ENCODE results near the gene GAS5. TPM values are rescaled to one million over a fixed set of nuclear protein-coding genes. Genes with fewer than 3 reads are reported as not detected.

GAS5 gene
- total and polyA plus RNA-seq, 2 experiments from 2014 or later = 979 to 992 TPM

- TF ChIP-seq ZNF462 (CRISPR knock-in tag; IDR thresholded peaks at IDR 0.05) (no peak), ZNF331 (CRISPR knock-in tag; IDR thresholded peaks at IDR 0.05; ENCODE audit: low read depth) (no peak)
These were observed 4.3 kb downstream of the GAS5 start (continued) for GRCh38 chr1:173863224-173864161.

GRCh38 chr1:173862769-173863223 is 5.0 kb downstream of the GAS5 start:
- ATAC-seq (peak; percentile 5), DNase-seq (ENCODE audit: low spot score) (peak; percentile 58)
- peak overlapping the region; percentile 96 for H3K27ac ChIP-seq (ENCODE audit: low read depth)
- no peaks in the 10 kb centered on the region for H3K27me3 ChIP-seq (ENCODE audit: insufficient read depth)
- peaks cover 16% of the 10 kb centered on the region for H4K20me1 ChIP-seq (replicated peaks; ENCODE audit: insufficient read depth)
- peak overlapping the region; percentile 38; the same call in 2 of the 3 replicates for H3K4me3 Mint-ChIP-seq
- no peak overlapping the region for H2AFZ ChIP-seq
- H3K4me2 ChIP-seq = no peak overlapping the region
- TF ChIP-seq CREB1 (CRISPR knock-in tag; IDR thresholded peaks at IDR 0.05; ENCODE audit: low read depth) (no peak), EZH2 (IDR thresholded peaks at IDR 0.05; ENCODE audit: low read depth, unreplicated experiment) (no peak), POLR2AphosphoS5 (IDR thresholded peaks at IDR 0.05; ENCODE audit: low read depth) (peak; percentile 87)
- peaks cover 59% of the 10 kb centered on the region for H3K27me3 Mint-ChIP-seq (ENCODE audit: insufficient read depth, low read depth, poor library complexity)
- H3K9me2 ChIP-seq (ENCODE audit: insufficient read depth) = no peaks in the 10 kb centered on the region
- H3F3A ChIP-seq (replicated peaks; ENCODE audit: low read depth) = peaks cover 64% of the 10 kb centered on the region
- H3K9me3 Mint-ChIP-seq = peaks cover 11% of the 10 kb centered on the region; the same call in 2 of the 3 replicates
- H3K4me3 ChIP-seq = no peak overlapping the region
- H3K79me2 ChIP-seq (replicated peaks; ENCODE audit: insufficient read depth) = peaks cover 32% of the 10 kb centered on the region
- H3K27ac Mint-ChIP-seq = peak overlapping the region; percentile 89
- H3K36me3 ChIP-seq (ENCODE audit: insufficient read depth) = peaks cover 45% of the 10 kb centered on the region
- H3K4me1 ChIP-seq (ENCODE audit: insufficient read depth) = peaks cover 24% of the 10 kb centered on the region
- H3K36me3 Mint-ChIP-seq (ENCODE audit: low read depth) = peaks cover 81% of the 10 kb centered on the region
- peaks cover 22% of the 10 kb centered on the region for H3K4me1 Mint-ChIP-seq
